T-cell (primary cell): ENCODE measurements around the gene CCDC88C. TPM values are rescaled to one million over a fixed set of nuclear protein-coding genes. Genes with fewer than 3 reads are reported as not detected.

Experiments used
- ATAC-seq, 4 experiments: fragments of 200-7000 bp in 3 of 4; fragments of 150-1000 bp in 1 of 4; cut with Tn5 transposase; replicated peaks in 1 of 4; 1 replicate in 3 of 4; 2 replicates in 1 of 4; pipeline ENCODE4 v1.10.0; 2021; ENCODE audit warnings: moderate library complexity in 3 of 4, mild to moderate bottlenecking in 2 of 4, moderate number of reproducible peaks in 1 of 4
- CTCF ChIA-PET, 2 donors: fragments of 300-600 bp; sonication (Branson Sonifier 250); formaldehyde crosslinking; loops; one replicate each; lab custom pipeline; 2022; ENCODE audit warnings: antibody characterized with exemption in 2 of 2; lab: Charles Lee
- POLR2A ChIA-PET, 2 donors: fragments of 300-600 bp; sonication (Branson Sonifier 250); formaldehyde crosslinking; loops; one replicate each; lab custom pipeline; 2022; ENCODE audit warnings: antibody characterized with exemption in 2 of 2; lab: Charles Lee
- DNase-seq, 35 experiments: peaks; one replicate each; pipeline versions ENCODE4 v3.0.0 to v3.0.0-alpha.2; 2013 to 2023
- H3K27ac ChIP-seq: one replicate; pipeline ENCODE4 v1.5.1; 2013; ENCODE audit warnings: low read length
- H3K27me3 ChIP-seq, 2 experiments: replicated peaks in 1 of 2; 1 replicate in 1 of 2; 2 replicates in 1 of 2; pipeline versions ENCODE4 v1.6.1 to v1.7.0; 2013; ENCODE audit warnings: low read length in 1 of 2, mixed read lengths in 1 of 2; ENCODE audit not compliant: control insufficient read depth in 2 of 2, insufficient read depth in 2 of 2; ENCODE audit errors: extremely low read depth in 1 of 2
- H3K36me3 ChIP-seq, 2 donors: 1 replicate in 1 of 2; 2 replicates in 1 of 2; pipeline versions ENCODE4 v1.6.1 to v1.7.0; 2013; ENCODE audit warnings: low read length in 1 of 2; ENCODE audit not compliant: control insufficient read depth in 2 of 2, insufficient read depth in 1 of 2; ENCODE audit errors: extremely low read depth in 1 of 2
- H3K4me1 ChIP-seq, 2 experiments: 1 replicate in 1 of 2; 2 replicates in 1 of 2; pipeline versions ENCODE4 v1.6.1 to v1.7.0; 2013; ENCODE audit warnings: low read length in 2 of 2, mixed read lengths in 1 of 2; ENCODE audit not compliant: insufficient read depth in 2 of 2, control insufficient read depth in 1 of 2; ENCODE audit errors: extremely low read depth in 1 of 2
- H3K4me3 ChIP-seq, 2 donors: 1 replicate in 1 of 2; 2 replicates in 1 of 2; pipeline versions ENCODE4 v1.5.1 to v1.7.0; 2013; ENCODE audit warnings: mild to moderate bottlenecking in 2 of 2, low read length in 1 of 2, moderate library complexity in 1 of 2; ENCODE audit not compliant: control insufficient read depth in 1 of 2; ENCODE audit errors: extremely low read depth in 1 of 2
- H3K9me3 ChIP-seq: 2 replicates; pipeline ENCODE4 v1.7.0; 2013
- H3K27ac Mint-ChIP-seq, 2 donors: one replicate each; pipeline ENCODE4 v1.8.0; 2020 to 2021; ENCODE audit warnings: mild to moderate bottlenecking in 2 of 2, mixed read lengths in 2 of 2
- H3K27me3 Mint-ChIP-seq, 2 donors: one replicate each; pipeline ENCODE4 v1.8.0; 2021 to 2022; ENCODE audit warnings: mixed read lengths in 2 of 2
- H3K36me3 Mint-ChIP-seq: one replicate; pipeline ENCODE4 v1.8.0; 2021; ENCODE audit warnings: mixed read lengths
- H3K4me1 Mint-ChIP-seq, 3 donors: one replicate each; pipeline ENCODE4 v1.8.0; 2020 to 2022; ENCODE audit warnings: mixed read lengths in 3 of 3, mild to moderate bottlenecking in 1 of 3
- H3K4me3 Mint-ChIP-seq, 3 donors: one replicate each; pipeline ENCODE4 v1.8.0; 2020 to 2022; ENCODE audit warnings: mild to moderate bottlenecking in 3 of 3, mixed read lengths in 3 of 3, moderate library complexity in 3 of 3
- H3K9me3 Mint-ChIP-seq, 3 donors: one replicate each; pipeline ENCODE4 v1.8.0; 2020 to 2022; ENCODE audit warnings: mixed read lengths in 3 of 3
- WGBS: methylation state at CpG from one replicate; pipeline ENCODE4 v1.1.5; 2013; ENCODE audit warnings: missing lambda C conversion rate; ENCODE audit not compliant: insufficient coverage; 5-methylcytosine and 5-hydroxymethylcytosine counted together
- total RNA-seq, 35 experiments: library from RNA in 6 of 35; stranded (reverse) in 6 of 35; fragments of 120-200 nt in 1 of 35; gene quantifications; one replicate each; pipeline versions ENCODE4 v1.2.1 to v1.2.4 and lab custom pipeline; 2013 to 2026

CCDC88C gene
- total RNA-seq, 5 donors from 2014 or later (not counting 1 experiment from before 2014, with no cell fraction given), result 260 to 368 (median 275) TPM

- Mint-ChIP-seq H3K36me3 (peaks cover 68% of the 10 kb centered on the region), H3K4me3 (no peak overlapping the region), H3K4me1 (peaks cover 16 to 24% (median 19%) of the 10 kb centered on the region in 3 donors), H3K9me3 (no peaks in the 10 kb centered on the region), H3K27me3 (no peaks in the 10 kb centered on the region), H3K27ac (no peak overlapping the region)
- POLR2A ChIA-PET, result no interaction called here
- Histone ChIP-seq H3K27me3 (no peaks in the 10 kb centered on the region), H3K27ac (no peak overlapping the region), H3K36me3 (peaks cover 38 to 98% of the 10 kb centered on the region in 2 donors), H3K4me1 (peaks cover 0 to 14% of the 10 kb centered on the region in 2 experiments), H3K9me3 (no peaks in the 10 kb centered on the region), H3K4me3 (no peak overlapping the region)
- ATAC-seq, result no peak
- DNase-seq, result no peak
- 89% methylated on average over 2 of the region's 4 CpGs for WGBS
- CTCF ChIA-PET, result interaction anchor here in 1 of 2 donors (0.6 to 2.4 kb wide), 2 partner anchors 112 to 379 kb away, joined by 6 read pairs; no protein-coding TSS in a partner anchor
These were observed 128.2 kb downstream of the CCDC88C start for GRCh38 chr14:91289464-91289863.

- H3K4me3 Mint-ChIP-seq, result no peak overlapping the region
- Histone ChIP-seq H3K27ac (no peak overlapping the region), H3K36me3 (peaks cover 33 to 98% of the 10 kb centered on the region in 2 donors), H3K27me3 (no peaks in the 10 kb centered on the region), H3K9me3 (no peaks in the 10 kb centered on the region), H3K4me1 (peaks cover 0 to 15% of the 10 kb centered on the region in 2 experiments), H3K4me3 (no peak overlapping the region)
- peaks cover 12 to 24% (median 17%) of the 10 kb centered on the region in 3 donors for H3K4me1 Mint-ChIP-seq
- ATAC-seq, result no peak
- 84% methylated on average over 20 of the region's 28 CpGs for WGBS
- no peak overlapping the region for H3K27ac Mint-ChIP-seq
- no peak for DNase-seq
- H3K9me3 Mint-ChIP-seq, result no peaks in the 10 kb centered on the region
- CTCF ChIA-PET, result interaction anchor here (0.6 to 3.8 kb wide), 4 partner anchors 45 to 379 kb away, joined by 3 to 62 read pairs (median 6); no protein-coding TSS in a partner anchor
- POLR2A ChIA-PET, result no interaction called here
- H3K27me3 Mint-ChIP-seq, result no peaks in the 10 kb centered on the region
- peaks cover 68% of the 10 kb centered on the region for H3K36me3 Mint-ChIP-seq
These were observed 128.7 kb downstream of the CCDC88C start for GRCh38 chr14:91288876-91289275.

GRCh38 chr14:91286530-91286937, 131.1 kb downstream of the CCDC88C start:
- POLR2A ChIA-PET, result interaction anchor here in 1 of 2 donors (0.7 kb wide), 1 partner anchor 109 kb away, joined by 3 read pairs; no protein-coding TSS in a partner anchor
- WGBS, result 67% methylated on average over 1 of the region's 7 CpGs
- Mint-ChIP-seq H3K4me3 (no peak overlapping the region), H3K36me3 (peaks cover 72% of the 10 kb centered on the region), H3K27ac (peak overlapping the region; percentile 40 to 71), H3K9me3 (no peaks in the 10 kb centered on the region), H3K4me1 (peaks cover 12 to 20% (median 14%) of the 10 kb centered on the region in 3 donors), H3K27me3 (no peaks in the 10 kb centered on the region)
- H3K27ac ChIP-seq, result no peak overlapping the region
- H3K9me3 ChIP-seq, result no peaks in the 10 kb centered on the region
- H3K4me1 ChIP-seq, result peaks cover 0 to 9% of the 10 kb centered on the region in 2 experiments
- peak; percentile 36 to 87 (median 75) for DNase-seq
- peak; percentile 56 to 78 (median 76) for ATAC-seq
- no peaks in the 10 kb centered on the region for H3K27me3 ChIP-seq
- CTCF ChIA-PET, result interaction anchor here (0.5 to 3.8 kb wide), 11 partner anchors 11 to 397 kb away, joined by 3 to 62 read pairs (median 8); no protein-coding TSS in a partner anchor
- peaks cover 27 to 98% of the 10 kb centered on the region in 2 donors for H3K36me3 ChIP-seq
- H3K4me3 ChIP-seq, result no peak overlapping the region

GRCh38 chr14:91284791-91285548, 132.7 kb downstream of the CCDC88C start:
- no peak overlapping the region for H3K27ac ChIP-seq
- Mint-ChIP-seq H3K4me3 (no peak overlapping the region), H3K36me3 (peaks cover 60% of the 10 kb centered on the region), H3K4me1 (peaks cover 12 to 20% (median 14%) of the 10 kb centered on the region in 3 donors), H3K27me3 (no peaks in the 10 kb centered on the region), H3K9me3 (no peaks in the 10 kb centered on the region), H3K27ac (peak overlapping the region in 1 of 2 donors; percentile 55)
- H3K9me3 ChIP-seq, result no peaks in the 10 kb centered on the region
- peaks cover 23 to 98% of the 10 kb centered on the region in 2 donors for H3K36me3 ChIP-seq
- DNase-seq (no peak), ATAC-seq (no peak)
- peaks cover 0 to 9% of the 10 kb centered on the region in 2 experiments for H3K4me1 ChIP-seq
- CTCF ChIA-PET, result interaction anchor here (0.8 to 3.8 kb wide), 6 partner anchors 36 to 382 kb away, joined by 3 to 62 read pairs (median 10); no protein-coding TSS in a partner anchor
- no peak overlapping the region for H3K4me3 ChIP-seq
- 82% methylated on average over 8 of the region's 14 CpGs for WGBS
- POLR2A ChIA-PET, result no interaction called here
- H3K27me3 ChIP-seq, result no peaks in the 10 kb centered on the region

GRCh38 chr14:91284146-91284790, 133.4 kb downstream of the CCDC88C start:
- Mint-ChIP-seq H3K4me1 (peaks cover 12 to 20% (median 14%) of the 10 kb centered on the region in 3 donors), H3K36me3 (peaks cover 58% of the 10 kb centered on the region), H3K4me3 (no peak overlapping the region), H3K27me3 (no peaks in the 10 kb centered on the region), H3K27ac (peak overlapping the region; percentile 55 to 58), H3K9me3 (no peaks in the 10 kb centered on the region)
- Histone ChIP-seq H3K4me3 (no peak overlapping the region), H3K27ac (no peak overlapping the region), H3K36me3 (peaks cover 21 to 98% of the 10 kb centered on the region in 2 donors), H3K9me3 (no peaks in the 10 kb centered on the region), H3K27me3 (no peaks in the 10 kb centered on the region), H3K4me1 (peaks cover 0 to 9% of the 10 kb centered on the region in 2 experiments)
- ChIA-PET POLR2A (no interaction called here), CTCF (interaction anchor here (0.5 to 0.6 kb wide), 3 partner anchors 107 to 887 kb away, joined by 3 to 5 read pairs (median 4); no protein-coding TSS in a partner anchor)
- no peak for DNase-seq
- WGBS, result 98% methylated on average over 6 of the region's 13 CpGs
- no peak for ATAC-seq

GRCh38 chr14:91283666-91284065, 134.0 kb downstream of the CCDC88C start:
- H3K4me3 ChIP-seq, result no peak overlapping the region
- H3K27ac ChIP-seq, result no peak overlapping the region
- no peaks in the 10 kb centered on the region for H3K9me3 ChIP-seq
- peaks cover 0 to 9% of the 10 kb centered on the region in 2 experiments for H3K4me1 ChIP-seq
- DNase-seq (no peak), ATAC-seq (no peak)
- Mint-ChIP-seq H3K4me3 (no peak overlapping the region), H3K27me3 (no peaks in the 10 kb centered on the region), H3K9me3 (no peaks in the 10 kb centered on the region), H3K36me3 (peaks cover 61% of the 10 kb centered on the region), H3K4me1 (peaks cover 12 to 20% (median 14%) of the 10 kb centered on the region in 3 donors), H3K27ac (peak overlapping the region; percentile 52 to 55)
- CTCF ChIA-PET, result interaction anchor here (0.5 to 0.6 kb wide), 3 partner anchors 106 to 886 kb away, joined by 3 to 5 read pairs (median 4); no protein-coding TSS in a partner anchor
- peaks cover 23 to 98% of the 10 kb centered on the region in 2 donors for H3K36me3 ChIP-seq
- WGBS, result 97% methylated on average over 3 of the region's 4 CpGs
- POLR2A ChIA-PET, result interaction anchor here in 1 of 2 donors (0.6 kb wide), 1 partner anchor 94 kb away, joined by 3 read pairs; no protein-coding TSS in a partner anchor
- no peaks in the 10 kb centered on the region for H3K27me3 ChIP-seq
